GM15510 (cell line): ENCODE data around the gene SLC16A1.
A peak's percentile ranks its signal among the peaks of the same experiment; 100 is the strongest.

ENCODE experiments used
- POLR2A ChIP-seq: IDR thresholded peaks from 3 replicates; pipeline ENCODE4 v1.6.1; 2011; ENCODE audit warnings: borderline replicate concordance; ENCODE audit not compliant: insufficient read length; ENCODE audit errors: extremely low read depth

SLC16A1 gene

DNA sequence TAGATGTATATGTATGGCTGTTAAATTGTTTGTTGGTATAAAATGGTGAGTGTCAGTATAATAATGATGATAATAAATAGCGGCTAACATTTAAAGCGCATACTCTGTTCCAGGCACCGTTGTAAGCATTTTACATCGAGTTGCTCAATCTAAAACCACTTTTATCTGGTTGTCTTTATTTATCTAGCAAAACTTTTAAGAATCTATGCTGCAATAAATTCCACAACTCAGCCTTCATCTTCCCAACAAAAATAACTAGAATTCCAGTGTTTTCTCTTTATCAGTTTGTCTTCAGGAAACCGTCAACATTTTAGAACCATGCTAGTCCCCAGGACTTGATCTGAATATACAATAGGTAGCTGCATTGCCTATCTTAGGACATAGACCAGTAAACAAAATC is 19.3 kb upstream of the SLC16A1 start:
- no peak for TF ChIP-seq POLR2A

DNA sequence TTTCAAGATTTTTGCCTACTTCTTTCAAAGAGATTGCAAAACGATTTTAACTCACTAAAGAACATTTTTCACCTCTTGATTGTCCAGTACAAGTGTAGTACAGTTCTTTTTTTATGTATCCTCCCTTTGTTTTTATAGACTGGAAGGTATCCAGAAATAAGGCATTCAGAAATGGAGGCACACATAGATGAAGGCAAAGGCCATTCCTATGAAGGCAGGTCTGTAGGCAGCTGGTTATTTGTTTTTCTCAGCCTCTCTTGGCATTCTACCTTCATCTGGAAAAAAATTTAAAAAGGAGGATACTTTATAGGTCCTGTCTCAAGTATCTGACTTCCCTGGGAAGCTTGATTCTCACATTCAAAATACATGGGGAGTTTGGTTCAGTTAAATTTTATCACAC is 18.6 kb upstream of the SLC16A1 start:
- TF ChIP-seq POLR2A, result no peak

DNA sequence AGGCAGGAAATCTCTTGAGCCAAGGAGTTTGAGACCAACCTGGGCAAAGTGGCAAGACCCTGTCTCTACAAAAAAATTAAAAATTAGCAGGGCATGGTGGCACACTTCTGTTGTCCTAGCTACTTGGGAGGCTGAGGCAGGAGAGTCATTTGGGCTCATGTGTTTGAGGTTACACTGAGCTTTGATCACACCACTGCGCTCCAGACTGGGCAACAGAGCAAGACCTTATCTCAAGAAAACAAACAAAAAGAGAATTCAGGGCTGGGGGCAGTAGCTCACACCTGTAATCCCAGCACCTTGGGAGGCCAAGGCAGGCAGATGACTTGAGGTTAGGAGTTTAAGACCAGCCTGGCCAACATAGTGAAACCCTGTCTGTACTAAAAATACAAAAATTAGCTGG is 17.8 kb upstream of the SLC16A1 start:
- TF ChIP-seq POLR2A, result no peak

DNA sequence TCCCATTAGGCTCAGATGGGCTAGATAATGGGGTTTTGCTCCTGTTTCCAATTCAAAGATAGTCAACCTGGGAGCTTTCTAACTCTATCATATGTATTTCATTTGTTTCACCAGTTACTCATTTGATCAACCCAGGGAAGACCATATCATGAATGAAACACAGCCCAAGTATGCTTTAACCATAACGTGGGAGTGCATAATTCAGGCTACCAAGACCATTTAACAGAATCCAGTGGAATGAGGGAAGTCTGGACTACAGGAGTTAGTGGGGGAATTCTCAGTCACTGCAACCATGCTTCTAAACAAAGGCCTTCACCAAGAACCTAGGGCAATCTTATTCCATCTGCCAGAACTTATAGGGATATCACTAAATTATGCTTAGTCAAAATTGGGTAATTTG is 15.0 kb upstream of the SLC16A1 start:
- no peak for TF ChIP-seq POLR2A

DNA sequence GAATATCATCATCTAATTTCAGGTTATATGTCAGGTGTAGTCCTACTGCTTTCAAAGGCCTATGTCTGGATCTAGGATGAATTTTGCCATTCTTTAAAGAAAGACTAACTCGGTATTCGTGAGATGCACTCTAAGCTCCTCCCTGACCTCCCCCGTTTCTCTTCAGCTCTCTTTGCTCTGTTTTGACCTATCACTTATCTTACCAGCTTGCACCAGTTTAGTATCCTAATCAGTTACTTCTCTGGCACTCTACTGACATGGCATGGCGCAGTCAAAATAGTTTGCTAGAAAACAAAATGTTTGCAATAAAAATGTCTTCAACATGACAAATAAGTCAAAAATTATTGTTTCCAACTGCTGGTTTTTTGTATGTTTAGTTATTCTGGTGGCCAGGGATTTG is 8.4 kb upstream of the SLC16A1 start:
- TF ChIP-seq POLR2A, result no peak

DNA sequence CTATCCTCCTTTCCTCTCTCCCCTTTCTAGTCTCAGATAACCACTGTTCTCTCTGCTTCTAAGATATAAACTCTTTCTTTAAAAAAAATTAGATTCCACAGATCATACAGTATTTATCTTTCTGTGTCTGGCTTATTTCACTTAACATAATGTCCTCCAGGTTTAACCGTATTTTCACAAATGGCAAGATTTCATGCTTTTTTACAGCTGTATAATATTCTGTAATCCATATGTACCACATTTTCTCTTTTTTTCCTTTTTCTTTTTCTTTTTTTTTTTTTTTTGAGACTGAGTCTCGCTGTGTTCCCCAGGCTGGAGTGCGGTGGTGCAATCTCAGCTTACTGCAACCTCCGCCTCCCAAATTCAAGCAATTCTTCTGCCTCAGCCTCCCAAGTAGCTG is 5.1 kb upstream of the SLC16A1 start:
- TF ChIP-seq POLR2A, result no peak

DNA sequence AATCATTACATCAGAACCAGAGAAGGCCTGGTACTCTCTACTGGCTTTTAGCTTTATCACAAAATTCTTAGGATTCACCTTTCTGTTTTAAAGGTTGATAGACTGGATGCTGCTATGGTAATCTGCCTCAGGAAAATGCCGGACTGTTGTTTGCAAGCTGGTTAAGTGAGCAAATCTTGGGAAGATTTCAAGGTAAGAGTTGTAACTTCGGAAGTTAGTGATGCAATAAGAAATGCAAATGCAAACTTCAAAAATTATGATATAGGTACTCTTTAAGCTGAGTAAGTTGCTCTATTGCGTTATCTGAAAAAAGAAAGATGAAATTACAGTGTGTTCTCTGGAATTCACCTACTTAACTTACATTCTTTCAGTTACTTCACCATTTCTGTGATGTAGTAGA is 4.4 kb upstream of the SLC16A1 start:
- no peak for TF ChIP-seq POLR2A

DNA sequence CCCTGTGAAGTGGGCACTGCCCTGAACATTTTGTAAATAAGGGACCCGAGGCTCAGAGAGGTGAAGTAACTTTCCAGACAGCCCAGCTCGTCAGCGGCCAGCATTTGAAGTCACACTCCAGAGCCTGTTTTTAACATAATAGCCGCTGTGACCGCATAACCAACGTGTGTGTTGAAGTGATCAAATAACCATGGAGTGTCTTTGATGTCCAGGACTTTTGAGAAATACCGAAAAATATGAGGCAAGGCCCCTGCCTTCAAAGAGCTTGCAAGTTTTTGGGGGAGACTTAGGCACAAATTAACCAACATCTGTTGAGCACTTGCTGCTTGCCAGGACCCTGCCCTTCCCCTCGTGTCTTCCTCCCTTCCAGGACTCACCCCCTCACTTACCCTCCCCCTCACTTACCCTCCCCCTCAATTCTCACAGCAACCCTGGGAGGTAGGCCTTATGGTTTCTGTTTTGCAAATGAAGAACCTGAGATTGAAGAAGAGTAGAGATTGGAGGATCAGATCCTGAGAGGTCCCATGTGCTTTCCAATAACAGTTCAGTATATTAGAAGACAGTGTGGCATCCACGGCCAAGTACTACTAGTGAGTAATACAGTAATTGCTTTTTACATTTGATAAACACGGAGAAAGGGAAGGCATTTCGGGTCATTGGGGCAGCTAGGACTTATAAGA is 1.3 kb upstream of the SLC16A1 start:
- TF ChIP-seq POLR2A, result peak; percentile 29

DNA sequence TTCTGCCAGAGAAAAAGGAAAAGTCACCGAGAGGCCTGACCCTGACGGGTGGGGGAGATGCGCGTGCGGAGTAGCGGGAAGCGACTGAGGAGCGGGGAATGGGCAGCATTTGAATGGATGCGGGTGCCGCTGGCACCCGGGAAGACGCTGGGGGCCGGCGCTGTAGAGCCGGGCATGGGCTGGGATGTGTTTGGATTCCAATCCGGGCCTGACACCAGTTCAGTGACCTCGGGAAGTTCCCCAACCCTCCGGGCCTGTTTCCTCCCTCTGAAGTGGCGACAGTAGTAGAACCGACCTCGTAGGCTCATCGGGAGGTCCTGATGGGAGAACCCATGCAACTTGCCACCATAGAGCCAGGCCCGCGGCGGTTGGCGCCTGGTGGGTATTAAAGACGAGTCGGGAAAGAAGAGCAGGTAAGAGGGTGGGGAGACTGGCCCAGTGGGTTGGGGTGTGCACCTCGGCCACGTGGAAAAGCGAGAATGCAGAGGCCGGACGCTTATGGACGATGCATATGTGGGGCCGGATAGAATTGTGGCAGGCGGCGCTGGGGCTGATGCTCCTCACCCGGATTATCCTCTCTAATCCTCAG is 642 bp upstream of the SLC16A1 start:
- TF ChIP-seq POLR2A, result no peak

DNA sequence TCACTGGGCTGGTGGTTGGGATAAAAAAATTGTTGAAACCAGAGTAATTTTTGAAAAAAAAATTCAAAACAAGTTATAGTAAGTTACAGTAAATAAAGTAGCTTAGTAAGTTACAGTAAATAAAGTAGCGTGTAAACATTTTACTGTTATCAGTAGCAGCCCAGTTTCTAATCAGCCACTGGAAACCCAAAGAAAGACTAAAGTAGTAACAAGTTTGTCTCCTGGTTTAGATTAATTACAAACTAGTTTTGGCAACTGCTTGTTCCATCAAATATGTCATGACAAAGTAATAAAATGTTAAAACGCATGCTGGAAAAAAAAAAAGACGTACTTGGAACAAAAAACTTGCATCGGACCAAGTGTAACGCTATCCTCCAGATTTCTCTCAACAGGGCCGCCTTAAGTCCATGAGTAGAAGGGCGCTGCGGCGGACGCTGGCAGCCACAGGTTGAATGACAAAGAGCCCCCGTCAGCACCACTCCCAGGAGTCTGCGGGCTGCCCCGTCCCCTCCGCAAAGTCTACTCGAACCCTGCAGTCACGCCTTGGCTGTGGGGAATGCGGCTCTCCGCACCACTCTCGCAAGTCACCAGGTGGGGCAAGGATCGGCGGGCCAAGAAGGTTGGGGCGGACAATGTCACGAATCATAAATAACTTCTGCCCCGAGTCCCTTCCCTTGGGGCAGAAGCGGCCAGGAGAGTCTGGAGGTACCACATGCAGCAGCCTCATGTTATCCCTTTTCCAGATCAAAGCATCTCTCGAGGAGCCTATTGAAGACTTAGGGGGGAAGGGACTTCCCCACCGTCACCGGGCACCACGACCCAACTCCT is 837 bp downstream of the SLC16A1 start:
- no peak for TF ChIP-seq POLR2A

DNA sequence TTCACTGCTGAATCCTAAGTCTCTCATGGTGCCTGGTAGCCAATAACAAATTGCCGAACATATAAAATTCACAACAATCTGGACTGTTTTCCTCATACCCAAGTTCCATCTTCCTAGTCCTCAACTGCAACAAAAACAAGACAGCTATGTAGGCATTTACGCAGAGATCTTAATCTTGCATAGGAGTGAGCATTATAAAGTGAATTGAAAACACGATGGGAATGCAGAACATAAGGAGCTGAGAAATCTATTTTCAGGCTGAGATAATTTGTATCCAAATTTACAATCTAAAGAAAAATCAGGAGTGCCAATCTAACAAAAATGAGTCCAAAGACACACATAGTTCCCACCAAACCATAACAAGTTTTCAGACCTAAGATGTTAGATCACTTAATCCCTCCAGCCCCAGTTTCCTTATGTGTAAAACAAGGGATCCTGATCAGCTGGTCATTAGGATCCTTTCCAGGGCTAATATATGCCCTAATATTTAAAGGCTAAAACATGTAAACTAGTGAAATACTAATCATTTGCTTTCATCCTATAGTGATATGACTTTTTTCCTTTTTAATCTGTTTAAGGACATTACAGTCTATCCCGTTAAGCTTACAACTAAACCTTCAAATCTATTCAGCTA is 1.9 kb downstream of the SLC16A1 start:
- TF ChIP-seq POLR2A, result no peak

DNA sequence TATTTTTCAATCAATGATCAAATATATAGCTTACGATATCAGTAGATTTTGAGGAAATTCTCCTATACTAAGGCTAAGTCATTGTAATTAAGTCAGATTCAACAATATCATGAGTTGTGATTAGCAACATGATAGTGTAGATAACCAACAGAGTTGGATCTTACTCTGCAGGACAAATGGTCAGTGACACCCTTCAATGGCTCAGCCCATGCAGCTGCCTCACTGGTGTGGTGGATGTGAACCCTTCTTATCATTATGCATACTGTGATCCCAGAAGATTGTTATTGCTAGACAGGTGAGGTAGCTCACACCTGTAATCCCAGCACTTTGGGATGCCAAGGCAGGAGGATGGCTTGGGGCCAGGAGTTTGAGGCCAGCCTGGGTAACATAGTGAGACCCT is 5.6 kb downstream of the SLC16A1 start:
- no peak for TF ChIP-seq POLR2A

DNA sequence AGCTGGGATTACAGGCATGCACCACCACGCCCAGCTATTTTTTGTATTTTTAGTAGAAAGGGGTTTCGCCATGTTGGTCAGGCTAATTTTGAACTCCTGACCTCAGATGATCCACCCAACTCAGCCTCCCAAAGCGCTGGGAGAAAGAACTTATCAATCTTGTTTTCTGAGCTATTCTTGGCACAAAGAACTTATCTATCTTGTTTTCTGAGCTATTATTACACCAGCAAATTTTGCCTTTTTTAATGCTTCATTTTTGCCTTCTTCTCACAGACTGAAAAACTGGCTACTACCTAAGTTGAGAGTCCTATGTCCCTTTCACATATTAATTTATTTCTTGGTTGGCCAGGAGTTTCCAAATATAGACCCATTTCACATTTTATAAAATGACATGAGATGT is 9.3 kb downstream of the SLC16A1 start:
- no peak for TF ChIP-seq POLR2A

DNA sequence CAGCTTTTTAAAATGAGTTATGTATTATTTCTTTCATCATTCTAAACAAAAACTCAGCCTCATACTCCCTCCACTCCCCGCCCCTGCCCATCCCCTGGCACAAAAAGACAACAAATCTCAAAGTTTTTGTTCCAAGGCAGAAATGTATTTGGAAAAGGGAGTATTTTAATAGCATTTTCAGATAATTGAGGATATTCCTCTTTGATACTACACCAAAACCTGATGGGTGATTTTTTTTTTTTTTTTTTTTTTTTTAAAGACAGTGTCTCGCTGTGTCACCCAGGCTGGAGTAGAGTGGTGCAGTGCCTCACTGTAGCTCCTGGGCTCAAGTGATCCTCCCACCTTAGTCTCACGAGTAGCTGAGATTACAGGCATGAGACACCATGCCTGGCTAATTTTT is 16.2 kb downstream of the SLC16A1 start:
- TF ChIP-seq POLR2A, result no peak

DNA sequence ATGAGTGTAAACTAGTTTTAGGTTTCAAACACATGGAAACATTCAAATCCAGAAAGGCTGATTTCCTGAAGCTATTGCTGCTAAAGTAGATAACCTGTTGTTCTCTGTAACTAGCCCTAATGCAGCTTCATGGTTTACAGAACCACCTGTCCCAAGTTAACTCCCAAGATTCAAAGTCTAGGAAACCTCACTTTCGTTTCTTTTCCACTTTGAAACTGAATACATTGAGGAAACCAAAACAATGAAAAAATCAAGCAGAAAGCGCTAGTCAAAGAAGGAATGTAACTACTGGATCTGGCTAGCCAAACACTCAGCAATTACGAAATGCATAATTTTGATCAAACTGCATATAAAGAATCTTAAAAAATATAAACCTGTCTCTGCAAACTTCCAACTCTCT is 17.8 kb downstream of the SLC16A1 start:
- TF ChIP-seq POLR2A, result no peak
